ENCODE results near the gene FOSL2. TPM values are rescaled to one million over a fixed set of nuclear protein-coding genes. Genes with fewer than 3 reads are reported as not detected.

Gene FOSL2
- total RNA-seq, 1 experiment from 2014 or later: 44.8 TPM

DNA sequence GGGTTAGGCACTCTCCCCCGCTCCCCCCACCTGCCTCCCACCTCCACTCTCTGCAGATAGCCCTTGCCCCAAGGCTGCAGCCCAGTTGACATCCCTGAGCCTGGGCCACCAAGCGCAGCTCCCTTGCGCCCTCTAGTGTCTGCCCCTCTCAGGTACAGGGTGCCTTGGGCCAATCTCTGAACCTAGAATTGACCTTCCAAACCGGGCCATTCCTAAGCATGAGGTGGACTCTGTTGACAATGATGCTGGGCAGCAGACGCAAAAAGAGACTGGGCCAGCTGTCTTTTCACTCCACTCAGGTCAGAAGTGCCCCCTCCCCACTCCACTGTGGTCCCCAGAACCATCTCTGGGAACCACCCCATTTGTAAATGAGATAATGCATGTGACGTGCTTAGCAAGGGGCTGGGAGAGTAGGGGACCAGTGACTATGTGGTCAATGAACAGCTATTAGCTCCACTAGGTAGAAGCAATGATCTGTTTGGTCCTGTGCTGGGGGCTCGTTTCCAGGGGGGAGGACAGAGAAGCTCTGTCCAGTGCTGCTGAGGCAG lies 60.0 kb downstream of the FOSL2 start:
- Histone ChIP-seq H3K36me3 (ENCODE audit: control insufficient read depth in 1 of 2, insufficient read depth in 2 of 2, low read length in 2 of 2) (no peaks in the 10 kb centered on the region), H3K4me3 (replicated peaks in 1 of 2; ENCODE audit: low read depth in 1 of 2, low read length in 2 of 2) (no peak overlapping the region), H3K27me3 (ENCODE audit: insufficient read depth, low read length) (no peaks in the 10 kb centered on the region), H4K20me1 (ENCODE audit: insufficient read depth) (no peaks in the 10 kb centered on the region), H3K9me3 (ENCODE audit: control insufficient read depth in 1 of 2, insufficient read depth in 1 of 2, low read depth in 1 of 2, low read length in 2 of 2) (no peaks in the 10 kb centered on the region), H3K9ac (ENCODE audit: low read length) (no peak overlapping the region), H3K9me2 (ENCODE audit: insufficient read depth) (no peaks in the 10 kb centered on the region), H3K27ac (ENCODE audit: low read depth, low read length) (no peak overlapping the region), H3K4me1 (ENCODE audit: control insufficient read depth in 1 of 2, insufficient read depth in 2 of 2, low read length in 2 of 2) (peaks cover 8 to 31% of the 10 kb centered on the region in 2 experiments; a peak in 3 of 4 replicates), H3K79me2 (ENCODE audit: insufficient read depth, low read length) (no peaks in the 10 kb centered on the region), H2AFZ (ENCODE audit: low read depth, low read length, poor library complexity, severe bottlenecking) (peak overlapping the region; percentile 85), H3K4me2 (ENCODE audit: low read length) (no peak overlapping the region)
- ChIA-PET RAD21 (ENCODE audit: low non-redundant PET in 1 of 2, low total read pairs in 2 of 2, uncharacterized antibody in 2 of 2, unreplicated experiment in 2 of 2) (no interaction called here), CTCF (interaction anchor here (0.8 to 1.9 kb wide), 3 partner anchors 746 to 752 kb away, joined by 3 to 6 read pairs (median 5); no protein-coding TSS in a partner anchor), POLR2A (no interaction called here)
- peak; percentile 91 for ATAC-seq
- intact Hi-C loops (cut with micrococcal nuclease): loop anchor here (1.0 to 2.0 kb wide), 4 partner anchors 645 to 770 kb away; no protein-coding TSS in a partner anchor
- peak; percentile 32 for DNase-seq (ENCODE audit: low read depth, low spot score)
- BruUV-seq (replicated peaks): no TSS peak
- TF ChIP-seq CBX3 (IDR thresholded peaks at IDR 0.05; ENCODE audit: low read depth) (no peak), RAD21 (IDR thresholded peaks at IDR 0.05; ENCODE audit: low read depth) (peak; percentile 97), YY1 (IDR thresholded peaks at IDR 0.05; ENCODE audit: extremely low read depth, insufficient replicate concordance, low read depth, low read length) (peak; percentile 40), SIN3A (IDR thresholded peaks at IDR 0.05; ENCODE audit: low read depth) (no peak), FOSL1 (IDR thresholded peaks at IDR 0.05; ENCODE audit: low read depth) (no peak), EZH2 (IDR thresholded peaks at IDR 0.05) (no peak)
- TF ChIP-seq, protein P1, sequence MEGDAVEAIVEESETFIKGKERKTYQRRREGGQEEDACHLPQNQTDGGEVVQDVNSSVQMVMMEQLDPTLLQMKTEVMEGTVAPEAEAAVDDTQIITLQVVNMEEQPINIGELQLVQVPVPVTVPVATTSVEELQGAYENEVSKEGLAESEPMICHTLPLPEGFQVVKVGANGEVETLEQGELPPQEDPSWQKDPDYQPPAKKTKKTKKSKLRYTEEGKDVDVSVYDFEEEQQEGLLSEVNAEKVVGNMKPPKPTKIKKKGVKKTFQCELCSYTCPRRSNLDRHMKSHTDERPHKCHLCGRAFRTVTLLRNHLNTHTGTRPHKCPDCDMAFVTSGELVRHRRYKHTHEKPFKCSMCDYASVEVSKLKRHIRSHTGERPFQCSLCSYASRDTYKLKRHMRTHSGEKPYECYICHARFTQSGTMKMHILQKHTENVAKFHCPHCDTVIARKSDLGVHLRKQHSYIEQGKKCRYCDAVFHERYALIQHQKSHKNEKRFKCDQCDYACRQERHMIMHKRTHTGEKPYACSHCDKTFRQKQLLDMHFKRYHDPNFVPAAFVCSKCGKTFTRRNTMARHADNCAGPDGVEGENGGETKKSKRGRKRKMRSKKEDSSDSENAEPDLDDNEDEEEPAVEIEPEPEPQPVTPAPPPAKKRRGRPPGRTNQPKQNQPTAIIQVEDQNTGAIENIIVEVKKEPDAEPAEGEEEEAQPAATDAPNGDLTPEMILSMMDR (IDR thresholded peaks at IDR 0.05 in 2 of 3, conservative IDR thresholded peaks at IDR 0.05 in 1 of 3; ENCODE audit: borderline replicate concordance in 1 of 3, insufficient read depth in 1 of 3, low read depth in 2 of 3, low read length in 2 of 3): peak; percentile 85 to 98 (median 97)

Data from HCT116 (cell line).